HG02943 (cell line): Measurements from ENCODE around the gene ADH4.
"Not testable (repeated sequence)": the region's sequence is repeated elsewhere in the genome, so short reads cannot be mapped to it uniquely, and the experiment has no call there.

Experiments used
- ATAC-seq: cut with Tn5 transposase; IDR thresholded peaks from one replicate; pipeline ENCODE4 v1.9.1; 2021; ENCODE audit warnings: mild to moderate bottlenecking, low read depth, moderate library complexity; ENCODE audit not compliant: unreplicated experiment

Gene ADH4

GRCh38 chr4:99084595-99084994 is 59.5 kb downstream of the ADH4 start:
- no peak for ATAC-seq

- no peak for ATAC-seq
Measured at GRCh38 chr4:99082192-99082591, 61.9 kb downstream of the ADH4 start.

GRCh38 chr4:99080869-99081268 is 63.2 kb downstream of the ADH4 start:
- not testable (repeated sequence) for ATAC-seq

GRCh38 chr4:99079625-99080295 is 64.3 kb downstream of the ADH4 start:
- no peak for ATAC-seq

- no peak for ATAC-seq
Measured at GRCh38 chr4:99078931-99079624, 65.0 kb downstream of the ADH4 start.

- ATAC-seq = no peak
Measured at GRCh38 chr4:99078336-99078735, 65.8 kb downstream of the ADH4 start.

GRCh38 chr4:99077177-99077576 is 66.9 kb downstream of the ADH4 start:
- ATAC-seq = no peak

GRCh38 chr4:99076292-99076976 is 67.7 kb downstream of the ADH4 start:
- ATAC-seq = no peak

- no peak for ATAC-seq
Measured at GRCh38 chr4:99074816-99075215, 69.3 kb downstream of the ADH4 start.
